Neural cell (in vitro differentiated cells): ENCODE measurements around the gene SLC9A5.

Source experiments
- CTCF ChIP-seq: fragments of 450-650 bp; IDR thresholded peaks from 2 replicates; pipeline ENCODE4 v1.5.1; 2014; ENCODE audit warnings: antibody characterized with exemption, mild to moderate bottlenecking, moderate library complexity; ENCODE audit not compliant: poor library complexity, severe bottlenecking
- EP300 ChIP-seq: fragments of 450-650 bp; conservative IDR thresholded peaks from 2 replicates; pipeline ENCODE4 v1.6.1; 2014; ENCODE audit warnings: antibody characterized with exemption, mild to moderate bottlenecking, moderate library complexity; ENCODE audit not compliant: poor library complexity, severe bottlenecking
- EZH2 ChIP-seq: fragments of 200-600, 300-800 bp; shearing (Covaris generic), sonication (generic); IDR thresholded peaks from 2 replicates; pipeline ENCODE4 v1.6.1; 2014; ENCODE audit warnings: antibody characterized with exemption, low read length, borderline replicate concordance, mild to moderate bottlenecking; ENCODE audit not compliant: insufficient read depth, poor library complexity, severe bottlenecking
- MXI1 ChIP-seq: fragments of 450-650 bp; conservative IDR thresholded peaks from 2 replicates; pipeline ENCODE4 v1.6.1; 2014; ENCODE audit warnings: antibody characterized with exemption, mild to moderate bottlenecking; ENCODE audit not compliant: poor library complexity, severe bottlenecking
- POLR2AphosphoS5 ChIP-seq: IDR thresholded peaks from 2 replicates; pipeline ENCODE4 v1.6.1; 2012
- RAD21 ChIP-seq: fragments of 450-650 bp; conservative IDR thresholded peaks from 2 replicates; pipeline ENCODE4 v1.6.1; 2014; ENCODE audit warnings: antibody characterized with exemption, mild to moderate bottlenecking, moderate library complexity
- REST ChIP-seq: IDR thresholded peaks from 2 replicates; pipeline ENCODE4 v1.6.1; 2012; ENCODE audit warnings: borderline replicate concordance
- SMC3 ChIP-seq: fragments of 450-650 bp; conservative IDR thresholded peaks from 2 replicates; pipeline ENCODE4 v1.6.1; 2014; ENCODE audit warnings: antibody characterized with exemption, mild to moderate bottlenecking, moderate library complexity; ENCODE audit not compliant: poor library complexity

GRCh38 chr16:67298277-67298676 is 49.5 kb downstream of the SLC9A5 start:
- TF ChIP-seq MXI1 (no peak), CTCF (no peak), RAD21 (no peak), EP300 (no peak), REST (no peak), SMC3 (no peak), POLR2AphosphoS5 (no peak), EZH2 (no peak)
